Osteocyte (in vitro differentiated cells): ENCODE measurements around the gene CDS2. TPM values are rescaled to one million over a fixed set of nuclear protein-coding genes. Genes with fewer than 3 reads are reported as not detected.

Experiments used
- DNase-seq: peaks from one replicate; pipeline ENCODE4 v3.0.0; 2021; ENCODE audit warnings: mixed read lengths; ENCODE audit not compliant: unreplicated experiment; ENCODE audit errors: extremely low spot score
- H3K27ac Mint-ChIP-seq: one replicate; pipeline ENCODE4 v1.8.0; 2021; ENCODE audit warnings: mild to moderate bottlenecking, mixed read lengths; ENCODE audit not compliant: unreplicated experiment
- H3K27me3 Mint-ChIP-seq: one replicate; pipeline ENCODE4 v1.8.0; 2021; ENCODE audit warnings: mixed read lengths; ENCODE audit not compliant: unreplicated experiment
- H3K36me3 Mint-ChIP-seq: one replicate; pipeline ENCODE4 v1.8.0; 2021; ENCODE audit warnings: mixed read lengths; ENCODE audit not compliant: unreplicated experiment
- H3K4me1 Mint-ChIP-seq: one replicate; pipeline ENCODE4 v1.8.0; 2021; ENCODE audit warnings: mixed read lengths; ENCODE audit not compliant: unreplicated experiment
- H3K4me3 Mint-ChIP-seq: one replicate; pipeline ENCODE4 v1.8.0; 2021; ENCODE audit warnings: mild to moderate bottlenecking, moderate library complexity, mixed read lengths; ENCODE audit not compliant: unreplicated experiment
- H3K9me3 Mint-ChIP-seq: one replicate; pipeline ENCODE4 v1.8.0; 2021; ENCODE audit warnings: mixed read lengths; ENCODE audit not compliant: unreplicated experiment
- CTCF ChIP-seq: fragments of 200-600 bp; sonication (generic); IDR thresholded peaks from 2 replicates; pipeline ENCODE4 v1.5.0; 2021; ENCODE audit warnings: antibody characterized with exemption, mild to moderate bottlenecking, moderate library complexity
- total RNA-seq: library from RNA; stranded (reverse); gene quantifications from 2 replicates; pipeline ENCODE4 v1.2.1, GENCODE V29; 2021

The CDS2 gene
- total RNA-seq, 1 donor from 2014 or later: 43.2 TPM

DNA sequence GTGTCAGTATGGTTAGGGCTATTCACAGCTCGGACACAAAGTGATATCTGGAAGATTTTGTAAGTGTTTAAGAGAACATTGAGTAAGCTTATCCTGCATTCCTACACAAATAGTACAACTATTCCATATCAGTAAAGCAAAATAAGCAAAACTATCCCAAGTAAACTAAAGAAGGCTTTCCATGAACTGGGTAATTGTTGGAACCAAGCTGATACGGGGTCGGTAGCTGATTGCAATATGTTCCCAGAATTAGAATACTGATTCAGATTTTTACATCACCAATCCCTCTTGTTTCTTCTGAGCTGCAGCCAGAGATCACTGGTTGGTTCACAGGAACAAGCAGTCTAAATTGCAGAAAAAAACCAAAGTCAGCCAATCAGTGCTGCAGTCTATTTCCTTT lies 54.1 kb downstream of the CDS2 start:
- peaks cover 34% of the 10 kb centered on the region for H3K36me3 Mint-ChIP-seq
- peak overlapping the region; percentile 40 for H3K27ac Mint-ChIP-seq
- H3K9me3 Mint-ChIP-seq: no peaks in the 10 kb centered on the region
- H3K4me1 Mint-ChIP-seq: peaks cover 6% of the 10 kb centered on the region
- no peaks in the 10 kb centered on the region for H3K27me3 Mint-ChIP-seq
- TF ChIP-seq CTCF: no peak
- no peak overlapping the region for H3K4me3 Mint-ChIP-seq
- no peak for DNase-seq

DNA sequence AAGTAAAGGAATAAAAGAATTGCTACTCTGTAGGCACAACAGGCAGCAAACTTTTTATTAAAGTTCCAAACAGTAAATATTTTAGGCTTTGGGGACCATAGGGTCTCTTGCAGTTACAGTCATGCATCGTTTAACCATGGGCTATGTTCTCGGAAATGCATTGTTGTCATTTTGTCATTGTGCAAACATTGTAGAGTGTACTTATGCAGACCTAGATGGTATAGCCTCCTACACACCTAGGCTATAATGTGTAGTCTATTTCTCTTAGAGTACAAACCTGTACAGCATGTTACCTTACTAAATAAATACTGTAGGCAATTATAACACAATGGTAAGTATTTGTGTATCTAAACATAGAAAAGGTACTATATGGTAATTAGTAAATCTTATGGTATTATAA lies 54.7 kb downstream of the CDS2 start:
- H3K4me1 Mint-ChIP-seq: peaks cover 6% of the 10 kb centered on the region
- H3K27ac Mint-ChIP-seq: no peak overlapping the region
- peaks cover 38% of the 10 kb centered on the region for H3K36me3 Mint-ChIP-seq

GRCh38 chr20:5181958-5182357 lies 55.1 kb downstream of the CDS2 start:
- Mint-ChIP-seq H3K4me3 (no peak overlapping the region), H3K36me3 (peaks cover 39% of the 10 kb centered on the region), H3K27me3 (no peaks in the 10 kb centered on the region), H3K9me3 (no peaks in the 10 kb centered on the region), H3K27ac (no peak overlapping the region), H3K4me1 (peaks cover 6% of the 10 kb centered on the region)
- DNase-seq: no peak
- TF ChIP-seq CTCF: no peak

More for the DNA sequence above, 54.7 kb downstream of the CDS2 start:
- no peak for DNase-seq
- no peak overlapping the region for H3K4me3 Mint-ChIP-seq
- no peak for TF ChIP-seq CTCF
- H3K9me3 Mint-ChIP-seq: no peaks in the 10 kb centered on the region
- H3K27me3 Mint-ChIP-seq: no peaks in the 10 kb centered on the region

- TF ChIP-seq CTCF: no peak
- Mint-ChIP-seq H3K4me3 (no peak overlapping the region), H3K4me1 (peaks cover 6% of the 10 kb centered on the region), H3K36me3 (peaks cover 39% of the 10 kb centered on the region), H3K27ac (no peak overlapping the region), H3K27me3 (no peaks in the 10 kb centered on the region), H3K9me3 (no peaks in the 10 kb centered on the region)
- DNase-seq: no peak
Observed at GRCh38 chr20:5182615-5183254, 55.9 kb downstream of the CDS2 start.

- Mint-ChIP-seq H3K4me3 (no peak overlapping the region), H3K4me1 (peaks cover 6% of the 10 kb centered on the region), H3K9me3 (no peaks in the 10 kb centered on the region), H3K27ac (no peak overlapping the region), H3K27me3 (no peaks in the 10 kb centered on the region), H3K36me3 (peaks cover 33% of the 10 kb centered on the region)
- DNase-seq: no peak
- no peak for TF ChIP-seq CTCF
Observed at GRCh38 chr20:5183731-5184474, 57.1 kb downstream of the CDS2 start.
